Islet precursor cell (in vitro differentiated cells): ENCODE measurements around the gene CERS6.

Experiments
- DNase-seq: peaks from one replicate; pipeline ENCODE4 v3.0.0-alpha.2; 2018

CERS6 gene

GRCh38 chr2:168814046-168814445 is 358.0 kb downstream of the CERS6 start:
- DNase-seq, result no peak

GRCh38 chr2:168814939-168815907 is 359.2 kb downstream of the CERS6 start:
- DNase-seq, result peak; percentile 71

GRCh38 chr2:168816369-168816768 is 360.3 kb downstream of the CERS6 start:
- DNase-seq, result peak; percentile 89

- DNase-seq, result no peak
Observed at GRCh38 chr2:168819050-168819715, 363.1 kb downstream of the CERS6 start.

GRCh38 chr2:168819829-168820489 is 363.9 kb downstream of the CERS6 start:
- peak; percentile 69 for DNase-seq

- no peak for DNase-seq
Observed at GRCh38 chr2:168821577-168821976, 365.5 kb downstream of the CERS6 start.

- no peak for DNase-seq
Observed at GRCh38 chr2:168821992-168822391, 365.9 kb downstream of the CERS6 start.
